Progenitor cell of endocrine pancreas (in vitro differentiated cells): ENCODE results near the gene GOLGA6A. TPM values are rescaled to one million over a fixed set of nuclear protein-coding genes. Genes with fewer than 3 reads are reported as not detected.

Source experiments
- DNase-seq: peaks from one replicate; pipeline ENCODE4 v3.0.0; 2021; ENCODE audit warnings: low spot score; ENCODE audit not compliant: unreplicated experiment
- H3K27ac Mint-ChIP-seq: 2 replicates; pipeline ENCODE4 v1.8.0; 2021; ENCODE audit warnings: mild to moderate bottlenecking, moderate library complexity, mixed read lengths
- H3K27me3 Mint-ChIP-seq: 2 replicates; pipeline ENCODE4 v1.8.0; 2021; ENCODE audit warnings: mixed read lengths
- H3K36me3 Mint-ChIP-seq: 2 replicates; pipeline ENCODE4 v1.8.0; 2022; ENCODE audit warnings: mixed read lengths; ENCODE audit not compliant: insufficient read depth
- H3K4me1 Mint-ChIP-seq: 2 replicates; pipeline ENCODE4 v1.8.0; 2021; ENCODE audit warnings: low read depth, mixed read lengths
- H3K4me3 Mint-ChIP-seq: 2 replicates; pipeline ENCODE4 v1.8.0; 2021; ENCODE audit warnings: low read depth, mild to moderate bottlenecking, moderate library complexity, mixed read lengths
- H3K9me3 Mint-ChIP-seq: 2 replicates; pipeline ENCODE4 v1.8.0; 2021; ENCODE audit warnings: low read depth, mixed read lengths
- total RNA-seq: library from RNA; stranded (reverse); gene quantifications from 2 replicates; pipeline ENCODE4 v1.2.1, GENCODE V29; 2021
- TF ChIP-seq, protein P1 (sequence below): fragments of 200-600 bp; sonication (generic); IDR thresholded peaks from one replicate; pipeline ENCODE4 v1.5.0; 2021; ENCODE audit warnings: antibody characterized with exemption, mild to moderate bottlenecking; ENCODE audit not compliant: unreplicated experiment

Gene GOLGA6A
- total RNA-seq, 1 donor from 2014 or later, result 0.89 TPM

DNA sequence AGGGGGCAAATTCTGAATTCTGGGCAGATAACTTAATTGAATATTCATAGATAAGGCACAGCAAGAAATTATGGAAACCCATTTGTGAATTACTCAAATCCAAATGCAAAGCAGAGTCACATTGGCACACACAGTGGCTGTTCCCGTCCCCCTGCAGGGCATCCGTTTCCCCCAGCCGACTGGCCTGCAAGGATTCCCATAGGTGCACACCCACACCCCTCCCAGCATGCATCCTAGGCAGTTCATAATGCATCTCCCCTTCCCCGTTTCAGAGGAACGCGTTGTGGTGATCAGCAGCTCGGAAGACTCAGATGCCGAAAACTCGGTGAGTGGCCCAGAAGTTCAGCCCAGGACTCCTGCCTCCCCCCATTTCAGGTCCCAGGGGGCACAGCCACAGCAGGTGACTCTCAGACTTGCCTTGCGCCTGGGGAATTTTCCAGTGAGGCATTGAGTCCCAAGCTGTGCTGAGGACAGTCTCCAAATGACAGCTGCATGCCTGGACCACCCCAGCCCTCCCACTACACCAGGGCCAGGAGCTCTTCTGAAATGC is 48.1 kb downstream of the GOLGA6A start:
- no peaks in the 10 kb centered on the region for H3K4me1 Mint-ChIP-seq
- H3K36me3 Mint-ChIP-seq, result peaks cover 2% of the 10 kb centered on the region
- no peaks in the 10 kb centered on the region for H3K9me3 Mint-ChIP-seq
- DNase-seq, result no peak
- TF ChIP-seq, protein P1, sequence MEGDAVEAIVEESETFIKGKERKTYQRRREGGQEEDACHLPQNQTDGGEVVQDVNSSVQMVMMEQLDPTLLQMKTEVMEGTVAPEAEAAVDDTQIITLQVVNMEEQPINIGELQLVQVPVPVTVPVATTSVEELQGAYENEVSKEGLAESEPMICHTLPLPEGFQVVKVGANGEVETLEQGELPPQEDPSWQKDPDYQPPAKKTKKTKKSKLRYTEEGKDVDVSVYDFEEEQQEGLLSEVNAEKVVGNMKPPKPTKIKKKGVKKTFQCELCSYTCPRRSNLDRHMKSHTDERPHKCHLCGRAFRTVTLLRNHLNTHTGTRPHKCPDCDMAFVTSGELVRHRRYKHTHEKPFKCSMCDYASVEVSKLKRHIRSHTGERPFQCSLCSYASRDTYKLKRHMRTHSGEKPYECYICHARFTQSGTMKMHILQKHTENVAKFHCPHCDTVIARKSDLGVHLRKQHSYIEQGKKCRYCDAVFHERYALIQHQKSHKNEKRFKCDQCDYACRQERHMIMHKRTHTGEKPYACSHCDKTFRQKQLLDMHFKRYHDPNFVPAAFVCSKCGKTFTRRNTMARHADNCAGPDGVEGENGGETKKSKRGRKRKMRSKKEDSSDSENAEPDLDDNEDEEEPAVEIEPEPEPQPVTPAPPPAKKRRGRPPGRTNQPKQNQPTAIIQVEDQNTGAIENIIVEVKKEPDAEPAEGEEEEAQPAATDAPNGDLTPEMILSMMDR, result no peak
- H3K4me3 Mint-ChIP-seq, result no peak overlapping the region
- no peaks in the 10 kb centered on the region for H3K27me3 Mint-ChIP-seq
- no peak overlapping the region for H3K27ac Mint-ChIP-seq

DNA sequence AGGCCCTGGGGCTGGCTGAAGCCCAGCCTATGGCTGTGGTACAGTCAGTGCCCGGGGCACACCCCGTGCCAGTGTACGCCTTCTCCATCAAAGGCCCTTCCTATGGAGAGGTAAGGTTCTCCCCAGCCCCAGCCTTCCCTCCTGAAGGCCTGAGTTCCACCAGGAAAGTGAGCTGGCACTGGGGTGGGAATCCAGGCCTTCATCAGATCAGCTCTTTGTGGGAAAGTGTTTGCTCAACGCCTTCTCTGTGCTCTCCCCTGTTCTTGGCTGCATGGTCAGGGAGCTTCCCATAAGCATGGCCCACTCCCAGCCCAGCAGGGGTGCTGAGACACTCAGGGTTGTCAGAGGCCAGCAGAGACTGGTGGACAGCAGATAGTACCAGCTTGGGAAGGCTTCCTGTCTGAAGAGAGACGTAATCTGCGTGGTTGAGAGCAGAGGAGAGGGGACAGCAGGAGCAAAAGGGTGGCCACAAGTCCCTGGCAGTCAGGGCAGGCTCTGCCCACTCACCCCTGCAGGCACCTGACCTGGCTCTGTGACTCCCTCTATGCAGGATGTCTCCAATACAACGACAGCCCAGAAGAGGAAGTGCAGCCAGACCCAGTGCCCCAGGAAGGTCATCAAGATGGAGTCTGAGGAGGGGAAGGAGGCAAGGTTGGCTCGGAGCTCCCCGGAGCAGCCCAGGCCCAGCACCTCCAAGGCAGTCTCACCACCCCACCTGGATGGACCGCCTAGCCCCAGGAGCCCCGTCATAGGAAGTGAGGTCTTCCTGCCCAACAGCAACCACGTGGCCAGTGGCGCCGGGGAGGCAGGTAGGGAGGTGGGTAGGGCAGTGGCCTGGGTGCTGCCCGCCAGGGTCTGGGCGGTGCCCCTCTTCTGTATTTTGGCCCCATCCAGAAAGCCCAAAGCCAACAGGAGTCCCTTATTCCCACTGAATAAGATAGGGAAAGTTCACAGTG is 49.5 kb downstream of the GOLGA6A start:
- no peak for DNase-seq
- Mint-ChIP-seq H3K9me3 (no peaks in the 10 kb centered on the region), H3K36me3 (peaks cover 2% of the 10 kb centered on the region), H3K27me3 (no peaks in the 10 kb centered on the region), H3K4me1 (no peaks in the 10 kb centered on the region), H3K27ac (no peak overlapping the region), H3K4me3 (no peak overlapping the region)
- TF ChIP-seq, protein P1, result no peak

DNA sequence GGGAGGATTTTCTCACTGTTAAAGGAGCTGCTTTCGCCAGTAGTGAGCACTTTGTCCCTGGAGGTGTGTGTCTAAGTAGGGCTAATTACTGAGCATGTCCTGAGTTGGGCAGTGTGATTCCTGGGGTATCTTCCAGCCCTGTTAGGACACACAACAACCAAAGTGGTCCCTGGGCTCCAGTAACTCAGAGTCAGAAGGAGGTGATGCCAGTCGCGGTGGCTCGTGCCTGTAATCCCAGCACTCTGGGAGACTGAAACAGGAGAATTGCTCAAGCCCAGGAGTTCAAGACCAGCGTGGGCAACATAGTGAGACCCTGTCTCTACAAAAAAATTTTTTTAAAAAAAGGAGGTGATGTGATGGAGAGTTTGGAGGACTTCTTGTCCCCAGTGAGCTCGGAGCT is 50.3 kb downstream of the GOLGA6A start:
- Mint-ChIP-seq H3K4me1 (no peaks in the 10 kb centered on the region), H3K27me3 (no peaks in the 10 kb centered on the region), H3K9me3 (no peaks in the 10 kb centered on the region), H3K27ac (no peak overlapping the region), H3K36me3 (peaks cover 2% of the 10 kb centered on the region), H3K4me3 (no peak overlapping the region)
- no peak for DNase-seq
- TF ChIP-seq, protein P1, result no peak

DNA sequence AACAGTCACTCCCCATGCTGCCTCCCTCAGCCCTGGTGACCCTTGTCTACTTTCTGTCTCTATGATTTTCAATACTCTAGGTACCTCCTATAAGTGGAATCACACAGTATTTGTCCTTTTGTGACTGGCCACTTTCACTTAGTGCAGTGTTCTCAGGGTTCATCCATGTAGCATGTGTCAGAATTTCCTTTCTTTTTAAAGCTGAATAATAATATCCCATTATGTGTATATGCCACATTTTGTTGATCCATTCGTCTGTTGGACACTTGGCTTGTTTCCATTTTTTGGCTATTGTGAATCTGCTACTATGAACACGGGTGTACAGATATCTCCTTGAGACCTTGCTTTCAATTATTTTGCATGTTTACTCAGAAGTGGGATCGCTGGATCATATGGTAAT is 53.7 kb downstream of the GOLGA6A start:
- Mint-ChIP-seq H3K27me3 (no peaks in the 10 kb centered on the region), H3K4me1 (no peaks in the 10 kb centered on the region), H3K36me3 (peaks cover 2% of the 10 kb centered on the region), H3K9me3 (no peaks in the 10 kb centered on the region), H3K4me3 (no peak overlapping the region), H3K27ac (no peak overlapping the region)
- TF ChIP-seq, protein P1, result no peak
- DNase-seq, result no peak

DNA sequence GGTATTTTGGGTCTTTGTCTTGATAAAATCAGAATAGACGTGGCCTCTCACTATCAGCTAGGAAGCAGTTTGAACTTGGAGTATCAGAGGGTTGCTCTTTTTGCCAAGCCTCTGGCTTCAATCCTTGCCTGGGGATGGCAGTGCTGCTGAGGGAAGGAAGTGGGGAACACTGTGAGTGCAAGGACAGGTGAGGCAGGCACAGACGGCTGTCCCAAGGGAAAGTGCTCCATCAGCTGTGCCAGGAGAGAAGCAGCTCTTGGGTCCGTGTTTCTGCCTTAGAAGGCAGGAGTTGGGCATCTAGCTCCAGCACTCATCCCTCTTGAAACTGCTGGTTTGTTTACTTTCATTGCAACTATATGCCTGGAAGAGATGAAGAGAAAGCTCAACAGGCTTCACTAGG is 54.7 kb downstream of the GOLGA6A start:
- Mint-ChIP-seq H3K4me3 (no peak overlapping the region), H3K9me3 (no peaks in the 10 kb centered on the region), H3K27ac (no peak overlapping the region), H3K27me3 (no peaks in the 10 kb centered on the region), H3K36me3 (peaks cover 4% of the 10 kb centered on the region), H3K4me1 (no peaks in the 10 kb centered on the region)
- TF ChIP-seq, protein P1, result no peak
- DNase-seq, result no peak
